MM.1S (cell line): ENCODE results near the gene MARCHF10.

Experiments
- DNase-seq: peaks from one replicate; pipeline ENCODE4 v3.0.0-alpha.2; 2015
- H2AFZ ChIP-seq: fragments of 300-600 bp; sonication (generic); 2 replicates; pipeline ENCODE4 v1.6.0; 2016; ENCODE audit warnings: antibody characterized with exemption, low read length
- H3F3A ChIP-seq: fragments of 300-600 bp; sonication (generic); 2 replicates; pipeline ENCODE4 v1.6.1; 2016; ENCODE audit warnings: mild to moderate bottlenecking, antibody characterized with exemption, low read length, moderate library complexity, mixed read lengths; ENCODE audit not compliant: insufficient read depth
- H3K27ac ChIP-seq: fragments of 300-600 bp; sonication (generic); 2 replicates; pipeline ENCODE4 v1.5.1; 2016; ENCODE audit warnings: mild to moderate bottlenecking, low read length
- H3K27me3 ChIP-seq: fragments of 300-600 bp; sonication (generic); replicated peaks from 2 replicates; pipeline ENCODE4 v1.6.0; 2016; ENCODE audit warnings: low read length; ENCODE audit not compliant: insufficient read depth
- H3K36me3 ChIP-seq: fragments of 300-600 bp; sonication (generic); replicated peaks from 2 replicates; pipeline ENCODE4 v1.6.1; 2016; ENCODE audit warnings: mild to moderate bottlenecking, low read length, mixed read lengths; ENCODE audit not compliant: insufficient read depth
- H3K4me1 ChIP-seq: fragments of 300-600 bp; sonication (generic); 2 replicates; pipeline ENCODE4 v1.6.1; 2016; ENCODE audit warnings: low read length, mixed read lengths
- H3K4me2 ChIP-seq: fragments of 300-600 bp; sonication (generic); 2 replicates; pipeline ENCODE4 v1.6.0; 2016; ENCODE audit warnings: low read depth, low read length
- H3K4me3 ChIP-seq: fragments of 300-600 bp; sonication (generic); 2 replicates; pipeline ENCODE4 v1.5.1; 2016; ENCODE audit warnings: low read length, mixed read lengths
- H3K79me2 ChIP-seq: fragments of 300-600 bp; sonication (generic); 2 replicates; pipeline ENCODE4 v1.6.1; 2016; ENCODE audit warnings: mixed run types, low read length, mixed read lengths
- H3K9ac ChIP-seq: fragments of 300-600 bp; sonication (generic); 2 replicates; pipeline ENCODE4 v1.6.1; 2016; ENCODE audit warnings: low read length, mixed read lengths
- H3K9me2 ChIP-seq: fragments of 300-600 bp; sonication (generic); replicated peaks from 2 replicates; pipeline ENCODE4 v1.6.1; 2016; ENCODE audit warnings: mild to moderate bottlenecking, low read length, mixed read lengths; ENCODE audit not compliant: insufficient read depth
- H3K9me3 ChIP-seq: fragments of 300-600 bp; sonication (generic); replicated peaks from 2 replicates; pipeline ENCODE4 v1.6.1; 2016; ENCODE audit warnings: mild to moderate bottlenecking, low read length, mixed read lengths; ENCODE audit not compliant: insufficient read depth
- H4K20me1 ChIP-seq: fragments of 300-600 bp; sonication (generic); 2 replicates; pipeline ENCODE4 v1.6.1; 2016; ENCODE audit warnings: mild to moderate bottlenecking, low read length, moderate library complexity, mixed read lengths; ENCODE audit not compliant: insufficient read depth
- CTCF ChIP-seq: fragments of 300-600 bp; sonication (generic); IDR thresholded peaks from 2 replicates; pipeline ENCODE4 v1.5.1; 2016; ENCODE audit warnings: antibody characterized with exemption, low read length, mixed read lengths
- EZH2 ChIP-seq: fragments of 300-600 bp; sonication (generic); optimal IDR thresholded peaks from 2 replicates; pipeline ENCODE3; 2017; ENCODE audit warnings: low read depth, mild to moderate bottlenecking, antibody characterized with exemption, low read length, mixed read lengths
- EZH2phosphoT487 ChIP-seq: fragments of 300-600 bp; sonication (generic); IDR thresholded peaks from 2 replicates; pipeline ENCODE4 v1.6.1; 2018; ENCODE audit warnings: antibody characterized with exemption, low read length

The MARCHF10 gene

GRCh38 chr17:62676952-62677596 lies 131.0 kb downstream of the MARCHF10 start:
- Histone ChIP-seq H4K20me1 (no peaks in the 10 kb centered on the region), H3K36me3 (no peaks in the 10 kb centered on the region), H3K9ac (no peak overlapping the region), H3K4me3 (no peak overlapping the region), H2AFZ (no peak overlapping the region), H3K4me1 (no peaks in the 10 kb centered on the region), H3K79me2 (no peaks in the 10 kb centered on the region), H3K27me3 (no peaks in the 10 kb centered on the region), H3K9me2 (no peaks in the 10 kb centered on the region), H3K9me3 (no peaks in the 10 kb centered on the region), H3K27ac (no peak overlapping the region), H3F3A (no peaks in the 10 kb centered on the region), H3K4me2 (no peak overlapping the region)
- TF ChIP-seq EZH2phosphoT487: no peak
- TF ChIP-seq EZH2: no peak
- no peak for TF ChIP-seq CTCF
- DNase-seq: no peak

GRCh38 chr17:62676231-62676943 lies 131.7 kb downstream of the MARCHF10 start:
- no peaks in the 10 kb centered on the region for H3K9me3 ChIP-seq
- no peak overlapping the region for H2AFZ ChIP-seq
- H3K4me3 ChIP-seq: no peak overlapping the region
- no peaks in the 10 kb centered on the region for H3F3A ChIP-seq
- H3K27ac ChIP-seq: no peak overlapping the region
- no peak for DNase-seq
- no peaks in the 10 kb centered on the region for H3K36me3 ChIP-seq
- H3K9ac ChIP-seq: no peak overlapping the region
- no peaks in the 10 kb centered on the region for H3K27me3 ChIP-seq
- H4K20me1 ChIP-seq: no peaks in the 10 kb centered on the region
- no peaks in the 10 kb centered on the region for H3K79me2 ChIP-seq
- H3K9me2 ChIP-seq: no peaks in the 10 kb centered on the region
- H3K4me2 ChIP-seq: no peak overlapping the region
- H3K4me1 ChIP-seq: no peaks in the 10 kb centered on the region
- no peak for TF ChIP-seq CTCF
- TF ChIP-seq EZH2phosphoT487: no peak
- no peak for TF ChIP-seq EZH2

- no peaks in the 10 kb centered on the region for H3K9me3 ChIP-seq
- H3K9me2 ChIP-seq: no peaks in the 10 kb centered on the region
- H3K4me1 ChIP-seq: no peaks in the 10 kb centered on the region
- no peaks in the 10 kb centered on the region; the same call in 1 of the 2 replicates for H4K20me1 ChIP-seq
- H2AFZ ChIP-seq: no peak overlapping the region
- H3K27me3 ChIP-seq: no peaks in the 10 kb centered on the region
- DNase-seq: no peak
- no peak overlapping the region for H3K27ac ChIP-seq
- H3K9ac ChIP-seq: no peak overlapping the region
- no peak for TF ChIP-seq EZH2phosphoT487
- H3K4me3 ChIP-seq: no peak overlapping the region
- H3K36me3 ChIP-seq: no peaks in the 10 kb centered on the region
- no peak overlapping the region for H3K4me2 ChIP-seq
- H3K79me2 ChIP-seq: no peaks in the 10 kb centered on the region
- H3F3A ChIP-seq: no peaks in the 10 kb centered on the region
Observed at GRCh38 chr17:62675701-62676100, 132.4 kb downstream of the MARCHF10 start.

- Histone ChIP-seq H3F3A (no peaks in the 10 kb centered on the region), H3K9me2 (no peaks in the 10 kb centered on the region), H3K79me2 (no peaks in the 10 kb centered on the region), H3K27ac (no peak overlapping the region), H4K20me1 (no peaks in the 10 kb centered on the region; the same call in 1 of the 2 replicates), H3K27me3 (no peaks in the 10 kb centered on the region), H3K4me3 (no peak overlapping the region), H2AFZ (no peak overlapping the region), H3K9me3 (no peaks in the 10 kb centered on the region), H3K36me3 (no peaks in the 10 kb centered on the region), H3K9ac (no peak overlapping the region), H3K4me2 (no peak overlapping the region), H3K4me1 (no peaks in the 10 kb centered on the region)
- TF ChIP-seq EZH2phosphoT487 (no peak), CTCF (no peak), EZH2 (no peak)
- DNase-seq: no peak
Observed at GRCh38 chr17:62675260-62675659, 132.9 kb downstream of the MARCHF10 start.
